WERI-Rb-1 (cell line): Measurements from ENCODE around the gene STEAP1B.

Source experiments
- DNase-seq: peaks from one replicate; pipeline ENCODE4 v3.0.0-alpha.2; 2020
- H3K27ac ChIP-seq: fragments of 250-450 bp; sonication (Bioruptor Pico); 2 replicates; pipeline ENCODE4 v1.5.1; 2020; ENCODE audit warnings: mild to moderate bottlenecking, moderate library complexity
- H3K27me3 ChIP-seq: fragments of 250-450 bp; sonication (Bioruptor Pico); 2 replicates; pipeline ENCODE4 v1.5.1; 2021; ENCODE audit warnings: mild to moderate bottlenecking, low read depth, moderate library complexity; ENCODE audit not compliant: insufficient read depth, severe bottlenecking
- H3K36me3 ChIP-seq: fragments of 250-450 bp; sonication (Bioruptor Pico); 2 replicates; pipeline ENCODE4 v1.5.1; 2020; ENCODE audit warnings: mild to moderate bottlenecking, moderate library complexity
- H3K4me3 ChIP-seq: 2 replicates; pipeline ENCODE4 v1.5.1; 2011; ENCODE audit warnings: low read depth, mild to moderate bottlenecking, control low read depth, low read length
- H3K9me3 ChIP-seq: fragments of 250-450 bp; sonication (Bioruptor Pico); 2 replicates; pipeline ENCODE4 v1.5.1; 2021; ENCODE audit warnings: mild to moderate bottlenecking, moderate library complexity; ENCODE audit not compliant: severe bottlenecking
- TF ChIP-seq, protein P1 (sequence below): IDR thresholded peaks from 2 replicates; pipeline ENCODE4 v1.5.1; 2011; ENCODE audit warnings: low read depth, mild to moderate bottlenecking, control low read depth, inconsistent platforms, low read length

STEAP1B gene

DNA sequence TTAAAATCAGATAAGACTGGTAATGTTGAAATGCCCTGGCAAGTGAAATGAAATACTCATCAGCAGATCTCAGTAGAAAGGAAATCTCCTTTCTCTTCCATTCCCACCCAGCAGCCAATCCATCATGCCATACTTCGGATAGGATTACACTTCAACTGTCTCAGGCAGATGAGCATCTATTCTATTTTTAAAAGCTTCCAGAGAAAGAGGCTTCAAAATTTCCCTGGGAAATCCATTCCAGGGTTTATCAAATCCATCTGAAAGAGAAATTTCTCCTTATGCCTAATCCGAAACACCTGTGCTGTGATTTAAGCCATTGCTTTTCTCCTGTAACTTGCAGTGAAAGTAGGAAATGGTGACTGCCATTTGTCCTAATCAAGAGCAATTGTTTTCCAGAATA lies 82.6 kb downstream of the STEAP1B start:
- Histone ChIP-seq H3K27ac (no peak overlapping the region), H3K4me3 (no peak overlapping the region), H3K36me3 (no peaks in the 10 kb centered on the region), H3K9me3 (no peaks in the 10 kb centered on the region), H3K27me3 (no peaks in the 10 kb centered on the region)
- peak; percentile 42 for DNase-seq
- TF ChIP-seq, protein P1, sequence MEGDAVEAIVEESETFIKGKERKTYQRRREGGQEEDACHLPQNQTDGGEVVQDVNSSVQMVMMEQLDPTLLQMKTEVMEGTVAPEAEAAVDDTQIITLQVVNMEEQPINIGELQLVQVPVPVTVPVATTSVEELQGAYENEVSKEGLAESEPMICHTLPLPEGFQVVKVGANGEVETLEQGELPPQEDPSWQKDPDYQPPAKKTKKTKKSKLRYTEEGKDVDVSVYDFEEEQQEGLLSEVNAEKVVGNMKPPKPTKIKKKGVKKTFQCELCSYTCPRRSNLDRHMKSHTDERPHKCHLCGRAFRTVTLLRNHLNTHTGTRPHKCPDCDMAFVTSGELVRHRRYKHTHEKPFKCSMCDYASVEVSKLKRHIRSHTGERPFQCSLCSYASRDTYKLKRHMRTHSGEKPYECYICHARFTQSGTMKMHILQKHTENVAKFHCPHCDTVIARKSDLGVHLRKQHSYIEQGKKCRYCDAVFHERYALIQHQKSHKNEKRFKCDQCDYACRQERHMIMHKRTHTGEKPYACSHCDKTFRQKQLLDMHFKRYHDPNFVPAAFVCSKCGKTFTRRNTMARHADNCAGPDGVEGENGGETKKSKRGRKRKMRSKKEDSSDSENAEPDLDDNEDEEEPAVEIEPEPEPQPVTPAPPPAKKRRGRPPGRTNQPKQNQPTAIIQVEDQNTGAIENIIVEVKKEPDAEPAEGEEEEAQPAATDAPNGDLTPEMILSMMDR, result no peak

DNA sequence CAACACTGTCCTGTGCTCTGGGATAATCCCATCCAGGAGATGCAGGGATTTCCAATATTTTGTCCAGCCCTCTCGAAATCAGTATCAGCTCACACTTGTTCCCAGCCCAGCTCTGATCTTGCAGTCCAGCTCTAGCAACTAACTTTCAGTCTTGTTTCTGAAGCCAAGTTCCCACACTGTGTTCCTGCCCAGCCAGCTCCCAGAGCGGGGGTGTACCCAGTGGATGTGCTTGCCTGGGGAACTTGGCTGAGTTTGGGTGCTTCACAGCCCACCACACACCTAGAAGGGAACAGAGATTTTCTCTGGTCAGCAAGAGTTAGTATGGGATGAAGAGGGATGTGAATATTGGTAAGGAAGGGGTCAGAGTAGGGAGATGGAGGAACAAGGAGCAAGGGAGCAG lies 85.6 kb downstream of the STEAP1B start:
- no peaks in the 10 kb centered on the region for H3K9me3 ChIP-seq
- H3K4me3 ChIP-seq, result no peak overlapping the region
- TF ChIP-seq, protein P1, result no peak
- no peak overlapping the region for H3K27ac ChIP-seq
- no peak for DNase-seq
- no peaks in the 10 kb centered on the region for H3K27me3 ChIP-seq
- no peaks in the 10 kb centered on the region for H3K36me3 ChIP-seq

DNA sequence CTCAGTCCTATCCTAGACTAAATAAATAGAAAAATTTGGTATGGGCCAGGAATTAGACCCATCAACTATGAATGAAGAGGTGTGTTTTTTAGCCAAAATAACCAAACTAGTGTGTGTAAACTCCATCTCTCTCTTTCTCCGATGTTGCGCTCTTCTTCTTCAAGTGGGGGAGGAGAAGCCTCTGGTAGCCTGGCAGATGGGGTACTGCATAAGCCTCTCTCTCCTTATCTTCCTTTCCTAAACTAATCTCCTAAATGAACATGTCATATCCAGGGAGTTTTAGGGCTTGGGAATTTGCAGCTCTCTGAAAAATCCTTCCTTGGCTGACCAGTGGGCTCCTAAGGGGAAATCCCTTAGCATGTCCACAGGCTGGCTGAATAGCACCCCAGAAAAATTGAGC lies 86.8 kb downstream of the STEAP1B start:
- H3K27me3 ChIP-seq, result no peaks in the 10 kb centered on the region
- peak; percentile 61 for DNase-seq
- H3K4me3 ChIP-seq, result peak overlapping the region; percentile 17
- H3K9me3 ChIP-seq, result no peaks in the 10 kb centered on the region
- TF ChIP-seq, protein P1, result no peak
- H3K36me3 ChIP-seq, result no peaks in the 10 kb centered on the region
- H3K27ac ChIP-seq, result no peak overlapping the region

DNA sequence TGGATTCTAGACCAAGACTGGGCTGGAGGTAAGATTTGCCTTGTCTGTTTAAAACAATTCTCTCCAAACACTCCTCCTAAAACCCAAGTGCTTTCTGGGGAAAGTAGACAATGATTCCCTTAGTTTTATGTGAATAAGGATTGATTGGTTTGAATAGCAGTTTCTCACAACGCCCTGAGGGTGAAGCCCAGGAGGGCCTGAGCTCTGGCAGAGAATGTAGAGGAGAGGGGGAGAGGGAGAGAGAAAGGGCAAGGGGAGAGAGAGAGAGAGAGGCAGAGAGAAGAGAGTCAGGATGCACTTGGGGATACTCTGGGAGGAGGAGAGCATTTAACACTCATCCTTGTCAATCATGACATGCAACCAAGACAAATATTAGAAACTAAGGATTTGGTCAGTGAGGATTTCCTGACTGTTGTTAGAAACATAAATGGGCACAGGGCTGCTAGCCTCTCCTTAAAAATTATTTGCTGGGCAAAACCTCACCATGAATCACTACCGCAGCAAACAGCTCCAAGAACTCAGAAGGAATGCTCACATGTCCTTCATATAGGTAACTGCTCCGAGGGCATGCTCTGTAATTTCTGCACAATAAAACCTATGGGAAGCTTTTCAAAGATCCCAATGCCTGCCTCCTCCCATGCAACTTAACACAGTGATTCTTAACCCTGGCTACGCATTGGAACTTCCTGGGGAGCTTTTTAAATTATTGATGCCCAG lies 87.9 kb downstream of the STEAP1B start:
- H3K36me3 ChIP-seq, result no peaks in the 10 kb centered on the region
- H3K27ac ChIP-seq, result no peak overlapping the region
- DNase-seq, result no peak
- TF ChIP-seq, protein P1, result no peak
- H3K9me3 ChIP-seq, result no peaks in the 10 kb centered on the region
- H3K4me3 ChIP-seq, result no peak overlapping the region
- no peaks in the 10 kb centered on the region for H3K27me3 ChIP-seq

DNA sequence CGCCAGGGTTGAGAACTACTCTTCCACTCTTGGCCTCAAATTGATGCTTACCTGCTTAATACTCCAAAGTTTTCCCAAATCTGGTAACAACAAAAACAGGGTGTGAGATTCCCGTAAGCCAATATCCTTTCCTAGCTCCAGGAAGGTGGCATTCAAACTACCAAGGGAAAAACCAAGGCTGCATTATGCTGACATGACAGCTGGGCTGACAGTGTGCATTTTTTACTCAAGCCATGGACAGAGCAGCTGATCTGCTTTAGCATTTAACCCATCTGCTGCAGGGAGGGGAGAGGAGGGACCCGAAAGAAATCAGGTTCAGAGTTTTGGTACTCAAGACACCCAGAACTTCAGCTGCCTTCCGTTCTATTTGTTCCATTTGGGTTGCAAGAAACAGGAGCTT lies 93.3 kb downstream of the STEAP1B start:
- H3K9me3 ChIP-seq, result no peaks in the 10 kb centered on the region
- TF ChIP-seq, protein P1, result no peak

More for the DNA sequence above, 93.3 kb downstream of the STEAP1B start:
- H3K27ac ChIP-seq, result no peak overlapping the region
- no peaks in the 10 kb centered on the region for H3K36me3 ChIP-seq
- DNase-seq, result peak; percentile 22
- no peak overlapping the region for H3K4me3 ChIP-seq
- no peaks in the 10 kb centered on the region for H3K27me3 ChIP-seq
